Ishikawa (cell line): ENCODE measurements around the gene DIAPH3.

Experiments used
- CREB1 ChIP-seq: IDR thresholded peaks from 2 replicates; pipeline ENCODE4 v1.6.1; 2012; ENCODE audit warnings: low read depth
- EP300 ChIP-seq: IDR thresholded peaks from 2 replicates; pipeline ENCODE4 v1.6.1; 2012; ENCODE audit warnings: borderline replicate concordance
- NFIC ChIP-seq: IDR thresholded peaks from 2 replicates; pipeline ENCODE4 v1.6.1; 2012
- RAD21 ChIP-seq: IDR thresholded peaks from 2 replicates; pipeline ENCODE4 v1.6.1; 2012; ENCODE audit warnings: low read depth
- REST ChIP-seq: IDR thresholded peaks from 2 replicates; pipeline ENCODE4 v1.6.1; 2012; ENCODE audit warnings: low read depth, mild to moderate bottlenecking
- TAF1 ChIP-seq: IDR thresholded peaks from 2 replicates; pipeline ENCODE4 v1.6.1; 2012; ENCODE audit warnings: low read depth, mild to moderate bottlenecking

- TF ChIP-seq REST (no peak), NFIC (no peak), CREB1 (no peak), TAF1 (no peak), EP300 (no peak), RAD21 (no peak)
Observed at GRCh38 chr13:59979589-59979988, 184.1 kb downstream of the DIAPH3 start.
